ENCODE measurements around the gene NFIA. TPM values are rescaled to one million over a fixed set of nuclear protein-coding genes. Genes with fewer than 3 reads are reported as not detected.

NFIA gene
- total RNA-seq, 3 donors from 2014 or later: 54.9 to 87.5 (median 79.6) TPM

GRCh38 chr1:61358770-61359455 lies 276.6 kb downstream of the NFIA start:
- Histone ChIP-seq H3K36me3 (no peaks in the 10 kb centered on the region), H3K27ac (no peak overlapping the region)
- intact Hi-C loops (cut with DNase I; ENCODE audit: low total_unique reads): no loop called here

GRCh38 chr1:61361931-61362330 lies 279.6 kb downstream of the NFIA start:
- no peak overlapping the region for H3K27ac ChIP-seq
- H3K4me1 ChIP-seq: no peaks in the 10 kb centered on the region
- no peaks in the 10 kb centered on the region for H3K9me3 ChIP-seq
- intact Hi-C loops (cut with DNase I; ENCODE audit: low total_unique reads): no loop called here
- TF ChIP-seq POLR2A (IDR thresholded peaks at IDR 0.05): no peak
- H3K36me3 ChIP-seq: no peaks in the 10 kb centered on the region
- no peaks in the 10 kb centered on the region for H3K27me3 ChIP-seq
- H3K4me3 ChIP-seq: no peak overlapping the region
- no peak for DNase-seq (ENCODE audit: low spot score in 2 of 2)

More at GRCh38 chr1:61358770-61359455, 276.6 kb downstream of the NFIA start:
- Histone ChIP-seq H3K27me3 (no peaks in the 10 kb centered on the region), H3K9me3 (no peaks in the 10 kb centered on the region), H3K4me1 (no peaks in the 10 kb centered on the region), H3K4me3 (no peak overlapping the region)
- no peak for DNase-seq (ENCODE audit: low spot score in 2 of 2)
- TF ChIP-seq CTCF (IDR thresholded peaks at IDR 0.05): no peak
- TF ChIP-seq POLR2A (IDR thresholded peaks at IDR 0.05): no peak
- TF ChIP-seq POLR2AphosphoS5 (IDR thresholded peaks at IDR 0.05): no peak

DNA sequence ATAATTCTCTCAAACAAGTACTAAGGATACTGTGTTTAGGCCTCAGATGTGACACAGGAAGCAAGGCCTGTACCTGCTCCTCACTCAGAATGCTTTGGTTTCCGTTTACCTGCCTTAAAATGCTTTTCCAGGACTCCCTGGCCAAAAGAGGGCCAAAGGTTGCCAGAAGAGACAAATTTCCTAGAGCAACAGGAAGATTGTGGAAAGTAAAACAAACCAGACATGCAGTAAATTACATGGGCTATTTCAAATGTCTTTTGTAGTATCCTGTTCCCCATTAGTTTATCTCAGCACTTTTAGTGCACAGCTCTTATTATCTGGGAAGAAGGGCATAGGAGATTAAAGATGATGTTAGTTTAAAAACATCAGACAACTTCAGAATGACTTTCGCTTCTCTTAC lies 280.0 kb downstream of the NFIA start:
- Histone ChIP-seq H3K27ac (no peak overlapping the region), H3K9me3 (no peaks in the 10 kb centered on the region), H3K27me3 (no peaks in the 10 kb centered on the region), H3K4me1 (no peaks in the 10 kb centered on the region), H3K36me3 (no peaks in the 10 kb centered on the region), H3K4me3 (no peak overlapping the region)
- no peak for TF ChIP-seq POLR2A (IDR thresholded peaks at IDR 0.05)
- TF ChIP-seq POLR2AphosphoS5 (IDR thresholded peaks at IDR 0.05): no peak
- no peak for TF ChIP-seq CTCF (IDR thresholded peaks at IDR 0.05)
- DNase-seq (ENCODE audit: low spot score in 2 of 2): no peak
- intact Hi-C loops (cut with DNase I; ENCODE audit: low total_unique reads): no loop called here

DNA sequence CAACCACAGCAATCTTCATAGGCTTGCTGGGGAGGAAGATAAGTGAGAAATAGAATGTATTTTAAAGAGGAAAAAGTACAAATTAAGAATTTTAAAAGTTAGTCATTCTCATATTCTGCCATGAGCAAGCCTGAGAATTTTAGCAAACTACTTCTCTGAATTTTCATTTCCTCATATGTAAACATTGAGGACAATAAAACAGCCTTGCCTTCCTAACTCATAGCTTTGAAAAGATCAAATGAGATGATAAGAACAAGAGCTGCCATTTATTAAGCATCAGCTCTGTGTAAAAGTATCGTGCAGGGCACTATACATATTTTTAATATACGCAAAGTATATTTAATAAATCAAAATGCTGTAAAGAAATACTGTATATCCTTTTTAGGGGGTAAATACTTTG lies 286.0 kb downstream of the NFIA start:
- Histone ChIP-seq H3K27ac (no peak overlapping the region), H3K4me3 (no peak overlapping the region), H3K36me3 (no peaks in the 10 kb centered on the region), H3K9me3 (no peaks in the 10 kb centered on the region), H3K27me3 (no peaks in the 10 kb centered on the region), H3K4me1 (no peaks in the 10 kb centered on the region)
- intact Hi-C loops (cut with DNase I; ENCODE audit: low total_unique reads): no loop called here
- DNase-seq (ENCODE audit: low spot score in 2 of 2): no peak
- no peak for TF ChIP-seq POLR2AphosphoS5 (IDR thresholded peaks at IDR 0.05)
- no peak for TF ChIP-seq POLR2A (IDR thresholded peaks at IDR 0.05)
- no peak for TF ChIP-seq CTCF (IDR thresholded peaks at IDR 0.05)

GRCh38 chr1:61368876-61369275 lies 286.5 kb downstream of the NFIA start:
- no peak overlapping the region for H3K27ac ChIP-seq
- H3K4me3 ChIP-seq: no peak overlapping the region
- H3K36me3 ChIP-seq: no peaks in the 10 kb centered on the region
- no peaks in the 10 kb centered on the region for H3K27me3 ChIP-seq
- intact Hi-C loops (cut with DNase I; ENCODE audit: low total_unique reads): no loop called here
- H3K9me3 ChIP-seq: no peaks in the 10 kb centered on the region
- H3K4me1 ChIP-seq: no peaks in the 10 kb centered on the region
- no peak for TF ChIP-seq POLR2A (IDR thresholded peaks at IDR 0.05)
- TF ChIP-seq POLR2AphosphoS5 (IDR thresholded peaks at IDR 0.05): no peak
- no peak for TF ChIP-seq CTCF (IDR thresholded peaks at IDR 0.05)
- no peak for DNase-seq (ENCODE audit: low spot score in 2 of 2)
